H1 (cell line): ENCODE results near the gene TMEM179B. TPM values are rescaled to one million over a fixed set of nuclear protein-coding genes. Genes with fewer than 3 reads are reported as not detected.

Source experiments
- CHD7 ChIP-seq: fragments of 300-600 bp; sonication (generic); IDR thresholded peaks from 2 replicates; pipeline ENCODE4 v1.7.1; 2012; ENCODE audit warnings: low read length, moderate library complexity, mild to moderate bottlenecking, inconsistent platforms; ENCODE audit not compliant: insufficient replicate concordance
- E2F6 ChIP-seq: IDR thresholded peaks from 2 replicates; pipeline ENCODE4 v1.6.1; 2012; ENCODE audit warnings: inconsistent platforms
- EP300 ChIP-seq, 2 experiments: IDR thresholded peaks; 1 replicate in 1 of 2; 2 replicates in 1 of 2; pipeline ENCODE4 v1.6.1; 2011 to 2012; ENCODE audit warnings: low read depth in 2 of 2, low read length in 2 of 2, mild to moderate bottlenecking in 2 of 2, borderline replicate concordance in 1 of 2, inconsistent platforms in 1 of 2, moderate library complexity in 1 of 2
- GABPA ChIP-seq: IDR thresholded peaks from 2 replicates; pipeline ENCODE4 v1.6.1; 2011; ENCODE audit warnings: mild to moderate bottlenecking, low read length, moderate library complexity, borderline replicate concordance; ENCODE audit not compliant: insufficient read depth
- GTF2F1 ChIP-seq: IDR thresholded peaks from 2 replicates; pipeline ENCODE4 v1.6.1; 2012; ENCODE audit warnings: low read depth, low read length, improper control_type of control experiment, borderline replicate concordance
- MAX ChIP-seq: IDR thresholded peaks from 2 replicates; pipeline ENCODE4 v1.6.1; 2012; ENCODE audit warnings: inconsistent platforms
- POU5F1 ChIP-seq: IDR thresholded peaks from 2 replicates; pipeline ENCODE4 v1.6.1; 2011; ENCODE audit warnings: low read depth, mild to moderate bottlenecking, low read length, moderate library complexity
- TAF7 ChIP-seq: optimal IDR thresholded peaks from 2 replicates; pipeline ENCODE3; 2011; ENCODE audit warnings: low read depth, mild to moderate bottlenecking, inconsistent platforms, low read length, moderate library complexity, borderline replicate concordance
- polyA plus RNA-seq, 7 experiments: library from polyadenylated mRNA; depleted of rRNA in 3 of 7; stranded (reverse) in 5 of 7; unstranded in 2 of 7; fragments of >200 nt in 5 of 7; fragments of 200-250 nt in 2 of 7; gene quantifications; 1 replicate in 5 of 7; 2 replicates in 1 of 7; 4 replicates in 1 of 7; pipeline versions ENCODE4 v1.2.1 to v1.2.3, GENCODE V29; 2011 to 2013; ENCODE audit warnings: missing spikeins in 2 of 7, mixed read lengths in 2 of 7
- total RNA-seq: library from RNA; stranded (reverse); fragmentation: NEBNext Ultra II Directional; extraction: Animal tissue kit (Norgen Biotek cat#: 25700); gene quantifications from 2 replicates; pipeline ENCODE4 v1.2.1, GENCODE V29; 2021

The TMEM179B gene
- total and polyA plus RNA-seq, 2 of the 8 experiments (the other 6 are each of a cell fraction or from before 2014, with no cell fraction given), result 18.6 to 62.2 TPM

GRCh38 chr11:62753736-62754603 is 33.2 kb upstream of the TMEM179B start, which contains the start of gene ZBTB3 (continued):
- TF ChIP-seq CHD7 (no peak), MAX (peak; percentile 59), EP300 (IDR thresholded peaks at IDR 0.05; ENCODE audit: borderline replicate concordance in 1 of 2, low read depth in 2 of 2, low read length in 2 of 2) (no peak), GABPA (peak; percentile 81), GTF2F1 (no peak), TAF7 (no peak), E2F6 (no peak), POU5F1 (no peak)
